ENCODE data around the gene ZNF567.

DNA sequence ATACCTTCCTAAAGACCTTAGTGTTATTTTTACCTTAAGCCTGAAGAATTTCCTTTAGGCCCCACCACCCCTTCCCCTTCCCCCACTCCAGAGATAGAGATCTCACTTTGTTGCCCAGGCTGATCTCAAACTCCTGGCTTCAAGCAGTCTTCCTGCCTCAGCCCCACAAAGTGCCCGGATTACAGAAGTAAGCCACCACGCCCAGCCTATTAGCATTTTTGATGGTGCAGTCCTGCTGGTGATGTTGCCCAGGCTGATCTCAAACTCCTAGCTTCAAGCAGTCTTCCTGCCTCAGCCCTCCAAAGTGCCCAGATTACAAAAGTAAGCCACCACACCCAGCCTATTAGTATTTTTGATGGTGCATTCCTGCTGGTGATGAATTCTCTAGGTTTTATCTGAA lies 22.0 kb downstream of the ZNF567 start:
- TF ChIP-seq, protein P1, sequence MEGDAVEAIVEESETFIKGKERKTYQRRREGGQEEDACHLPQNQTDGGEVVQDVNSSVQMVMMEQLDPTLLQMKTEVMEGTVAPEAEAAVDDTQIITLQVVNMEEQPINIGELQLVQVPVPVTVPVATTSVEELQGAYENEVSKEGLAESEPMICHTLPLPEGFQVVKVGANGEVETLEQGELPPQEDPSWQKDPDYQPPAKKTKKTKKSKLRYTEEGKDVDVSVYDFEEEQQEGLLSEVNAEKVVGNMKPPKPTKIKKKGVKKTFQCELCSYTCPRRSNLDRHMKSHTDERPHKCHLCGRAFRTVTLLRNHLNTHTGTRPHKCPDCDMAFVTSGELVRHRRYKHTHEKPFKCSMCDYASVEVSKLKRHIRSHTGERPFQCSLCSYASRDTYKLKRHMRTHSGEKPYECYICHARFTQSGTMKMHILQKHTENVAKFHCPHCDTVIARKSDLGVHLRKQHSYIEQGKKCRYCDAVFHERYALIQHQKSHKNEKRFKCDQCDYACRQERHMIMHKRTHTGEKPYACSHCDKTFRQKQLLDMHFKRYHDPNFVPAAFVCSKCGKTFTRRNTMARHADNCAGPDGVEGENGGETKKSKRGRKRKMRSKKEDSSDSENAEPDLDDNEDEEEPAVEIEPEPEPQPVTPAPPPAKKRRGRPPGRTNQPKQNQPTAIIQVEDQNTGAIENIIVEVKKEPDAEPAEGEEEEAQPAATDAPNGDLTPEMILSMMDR (IDR thresholded peaks at IDR 0.05) = no peak
- TF ChIP-seq POLR2A (IDR thresholded peaks at IDR 0.05) = no peak

Measured in Peyer's patch (tissue), 4 donors.